HEK293 (cell line): ENCODE results near the gene LRRN4CL.
A peak's percentile ranks its signal among the peaks of the same experiment; 100 is the strongest.

Experiments
- CTCF ChIA-PET: fragments of 350-600 bp; formaldehyde crosslinking; extraction: SDS; loops from one replicate; lab custom pipeline; 2021; ENCODE audit warnings: antibody characterized with exemption; lab: Yijun Ruan, JAX
- POLR2A ChIA-PET: fragments of 300-600 bp; formaldehyde crosslinking; extraction: SDS; loops from one replicate; lab custom pipeline; 2020; ENCODE audit warnings: antibody characterized with exemption, inconsistent platforms; lab: Yijun Ruan, JAX
- H3K27ac ChIP-seq: fragments of 200-500 bp; sonication (Bioruptor generic); 2 replicates; pipeline ENCODE4 v1.5.1; 2014; ENCODE audit warnings: low read depth, low read length, control low read depth, inconsistent platforms; ENCODE audit errors: extremely low read depth
- H3K36me3 ChIP-seq, 2 experiments: fragments of 200-500 bp in 1 of 2; sonication (Bioruptor generic) in 1 of 2; 1 replicate in 1 of 2; 2 replicates in 1 of 2; pipeline ENCODE4 v1.5.1; 2014 to 2017; ENCODE audit warnings: inconsistent platforms in 2 of 2, low read length in 2 of 2; ENCODE audit not compliant: control insufficient read depth in 2 of 2, insufficient read depth in 1 of 2
- H3K4me1 ChIP-seq: fragments of 200-500 bp; sonication (Bioruptor generic); 2 replicates; pipeline ENCODE4 v1.5.1; 2014; ENCODE audit warnings: mild to moderate bottlenecking, low read length, inconsistent platforms; ENCODE audit not compliant: control insufficient read depth, insufficient read depth
- H3K4me3 ChIP-seq: 2 replicates; pipeline ENCODE4 v1.5.1; 2011; ENCODE audit warnings: low read depth, mild to moderate bottlenecking, control low read depth, low read length, moderate library complexity
- H3K9me3 ChIP-seq: fragments of 200-500 bp; sonication (Bioruptor generic); 2 replicates; pipeline ENCODE4 v1.5.1; 2014; ENCODE audit warnings: low read depth, low read length, inconsistent platforms; ENCODE audit not compliant: control insufficient read depth, insufficient read depth
- ATF2 ChIP-seq: fragments of 450-650 bp; formaldehyde crosslinking; IDR thresholded peaks from 2 replicates; pipeline ENCODE4 v1.5.1; 2016; ENCODE audit warnings: missing biosample characterization, missing genetic modification characterization, low read depth
- CTCF ChIP-seq: fragments of 450-650 bp; formaldehyde crosslinking; IDR thresholded peaks from 2 replicates; pipeline ENCODE4 v1.5.1; 2016; ENCODE audit warnings: missing biosample characterization, missing genetic modification characterization
- GFI1B ChIP-seq: fragments of 450-650 bp; formaldehyde crosslinking; IDR thresholded peaks from 2 replicates; pipeline ENCODE4 v1.5.1; 2016; ENCODE audit warnings: missing biosample characterization, missing genetic modification characterization
- GLIS2 ChIP-seq: fragments of 450-650 bp; formaldehyde crosslinking; IDR thresholded peaks from 2 replicates; pipeline ENCODE4 v1.5.1; 2016; ENCODE audit warnings: missing biosample characterization, missing genetic modification characterization
- HOXC10 ChIP-seq: sonication (generic); formaldehyde crosslinking; IDR thresholded peaks from 2 replicates; pipeline ENCODE4 v1.8.1; 2023; ENCODE audit warnings: mild to moderate bottlenecking, missing genetic modification reagents
- SCRT1 ChIP-seq: fragments of 450-650 bp; formaldehyde crosslinking; IDR thresholded peaks from 2 replicates; pipeline ENCODE4 v1.5.1; 2016; ENCODE audit warnings: missing biosample characterization, missing genetic modification characterization, borderline replicate concordance
- ZBTB20 ChIP-seq: fragments of 450-650 bp; formaldehyde crosslinking; IDR thresholded peaks from 2 replicates; pipeline ENCODE4 v1.5.1; 2016; ENCODE audit warnings: missing biosample characterization, missing genetic modification characterization
- ZFP69B ChIP-seq: fragments of 450-650 bp; formaldehyde crosslinking; IDR thresholded peaks from 2 replicates; pipeline ENCODE4 v1.5.1; 2016; ENCODE audit warnings: missing biosample characterization, missing genetic modification characterization
- ZNF112 ChIP-seq: fragments of 450-650 bp; formaldehyde crosslinking; IDR thresholded peaks from 2 replicates; pipeline ENCODE4 v1.5.0; 2017; ENCODE audit warnings: missing biosample characterization, missing genetic modification characterization
- ZNF175 ChIP-seq: fragments of 450-650 bp; formaldehyde crosslinking; IDR thresholded peaks from 2 replicates; pipeline ENCODE4 v1.5.1; 2016; ENCODE audit warnings: missing biosample characterization, missing genetic modification characterization
- ZNF184 ChIP-seq: fragments of 450-650 bp; IDR thresholded peaks from 2 replicates; pipeline ENCODE4 v1.5.1; 2018; ENCODE audit warnings: missing biosample characterization, mild to moderate bottlenecking, missing genetic modification characterization
- ZNF2 ChIP-seq: fragments of 450-650 bp; formaldehyde crosslinking; IDR thresholded peaks from 2 replicates; pipeline ENCODE4 v1.5.1; 2016; ENCODE audit warnings: missing biosample characterization, missing genetic modification characterization
- ZNF366 ChIP-seq: fragments of 450-650 bp; formaldehyde crosslinking; conservative IDR thresholded peaks from 2 replicates; pipeline ENCODE4 v1.5.1; 2016; ENCODE audit warnings: missing biosample characterization, missing genetic modification characterization
- ZNF391 ChIP-seq: fragments of 450-650 bp; formaldehyde crosslinking; IDR thresholded peaks from 2 replicates; pipeline ENCODE4 v1.5.1; 2016; ENCODE audit warnings: low read depth, missing biosample characterization, missing genetic modification characterization, borderline replicate concordance
- ZNF398 ChIP-seq: fragments of 450-650 bp; formaldehyde crosslinking; IDR thresholded peaks from 2 replicates; pipeline ENCODE4 v1.5.1; 2017; ENCODE audit warnings: missing biosample characterization, missing genetic modification characterization
- ZNF416 ChIP-seq: fragments of 450-650 bp; formaldehyde crosslinking; IDR thresholded peaks from 2 replicates; pipeline ENCODE4 v1.5.1; 2016; ENCODE audit warnings: missing biosample characterization, missing genetic modification characterization
- ZNF514 ChIP-seq: fragments of 450-650 bp; formaldehyde crosslinking; IDR thresholded peaks from 2 replicates; pipeline ENCODE4 v1.5.1; 2016; ENCODE audit warnings: missing biosample characterization, missing genetic modification characterization
- ZNF580 ChIP-seq: fragments of 450-650 bp; formaldehyde crosslinking; IDR thresholded peaks from 2 replicates; pipeline ENCODE4 v1.5.1; 2016; ENCODE audit warnings: missing biosample characterization, missing genetic modification characterization
- ZNF623 ChIP-seq: fragments of 450-650 bp; formaldehyde crosslinking; IDR thresholded peaks from 2 replicates; pipeline ENCODE4 v1.5.1; 2016; ENCODE audit warnings: missing biosample characterization, missing genetic modification characterization
- ZNF624 ChIP-seq: fragments of 450-650 bp; formaldehyde crosslinking; IDR thresholded peaks from 2 replicates; pipeline ENCODE4 v1.5.1; 2017; ENCODE audit warnings: missing biosample characterization, missing genetic modification characterization
- ZNF639 ChIP-seq: fragments of 450-650 bp; formaldehyde crosslinking; IDR thresholded peaks from 2 replicates; pipeline ENCODE4 v1.5.1; 2016; ENCODE audit warnings: missing biosample characterization, missing genetic modification characterization
- ZNF645 ChIP-seq: fragments of 450-650 bp; formaldehyde crosslinking; IDR thresholded peaks from 2 replicates; pipeline ENCODE4; 2016; ENCODE audit warnings: missing biosample characterization, missing genetic modification characterization
- ZNF701 ChIP-seq: fragments of 450-650 bp; formaldehyde crosslinking; IDR thresholded peaks from 2 replicates; pipeline ENCODE4 v1.5.1; 2016; ENCODE audit warnings: missing biosample characterization, missing genetic modification characterization
- ZSCAN4 ChIP-seq: fragments of 450-650 bp; formaldehyde crosslinking; IDR thresholded peaks from 2 replicates; pipeline ENCODE4 v1.5.1; 2017; ENCODE audit warnings: missing biosample characterization, missing genetic modification characterization

The LRRN4CL gene

GRCh38 chr11:62666259-62666926, 22.9 kb downstream of the LRRN4CL start (continued):
- TF ChIP-seq CTCF (tag by site-specific recombination) (no peak), GFI1B (tag by site-specific recombination) (no peak), ZNF623 (tag by site-specific recombination) (no peak), ZNF639 (tag by site-specific recombination) (no peak), ZNF398 (no peak), ZNF175 (tag by site-specific recombination) (no peak)

- no peaks in the 10 kb centered on the region for H3K9me3 ChIP-seq
- ChIA-PET POLR2A (interaction anchor here (0.7 to 5.0 kb wide), 42 partner anchors 9 to 241 kb away, joined by 3 to 90 read pairs (median 6); partner anchors contain the start of genes B3GAT3, EEF1G, GANAB and HNRNPUL2), CTCF (interaction anchor here (0.7 to 2.5 kb wide), 9 partner anchors 10 to 73 kb away, joined by 3 to 10 read pairs (median 3); partner anchors contain the start of gene HNRNPUL2)
- H3K4me1 ChIP-seq = no peaks in the 10 kb centered on the region
- H3K27ac ChIP-seq = peak overlapping the region; percentile 18; the same call in 1 of the 2 replicates
- peak overlapping the region; percentile 30 for H3K4me3 ChIP-seq
- H3K36me3 ChIP-seq = peaks cover 0 to 43% of the 10 kb centered on the region in 2 experiments; a peak in 2 of 3 replicates
- no peak for TF ChIP-seq ZNF580 (tag by site-specific recombination)
- TF ChIP-seq ZNF184 (tag by site-specific recombination) = no peak
- no peak for TF ChIP-seq GLIS2
- no peak for TF ChIP-seq ZNF2 (tag by site-specific recombination)
- no peak for TF ChIP-seq ZNF391
- no peak for TF ChIP-seq ZNF366
- no peak for TF ChIP-seq ZNF624
- no peak for TF ChIP-seq ZNF112 (tag by site-specific recombination)
- TF ChIP-seq ZNF514 (tag by site-specific recombination) = no peak
- TF ChIP-seq ZSCAN4 (tag by site-specific recombination) = no peak
- TF ChIP-seq ZNF701 (tag by site-specific recombination) = no peak
- TF ChIP-seq ZBTB20 (tag by site-specific recombination) = no peak
- TF ChIP-seq HOXC10 (CRISPR knock-in tag) = no peak
- TF ChIP-seq ZFP69B (tag by site-specific recombination) = no peak
- TF ChIP-seq SCRT1 = no peak
- no peak for TF ChIP-seq ZNF416 (tag by site-specific recombination)
- TF ChIP-seq ZNF645 (tag by site-specific recombination) = no peak
- TF ChIP-seq ATF2 (tag by site-specific recombination) = no peak
Observed at GRCh38 chr11:62665599-62666258, 23.6 kb downstream of the LRRN4CL start.
